Vagina (tissue), 2 donors: ENCODE results near the gene DMTF1.

Experiments used
- CTCF ChIP-seq, 3 experiments: fragments of 450-650 bp in 2 of 3; fragments of 200-600 bp in 1 of 3; sonication (generic) in 1 of 3; IDR thresholded peaks; one replicate each; pipeline ENCODE4 v1.5.1; 2017 to 2019; ENCODE audit warnings: antibody characterized with exemption in 3 of 3, mild to moderate bottlenecking in 2 of 3, moderate library complexity in 2 of 3
- POLR2A ChIP-seq, 2 donors: fragments of 450-650 bp; IDR thresholded peaks; one replicate each; pipeline ENCODE4 v1.6.1; 2017; ENCODE audit warnings: antibody characterized with exemption in 2 of 2, mild to moderate bottlenecking in 2 of 2, moderate library complexity in 2 of 2
- POLR2AphosphoS5 ChIP-seq, 2 donors: sonication (generic); formaldehyde crosslinking; IDR thresholded peaks; one replicate each; pipeline ENCODE4 v1.9.0; 2017; ENCODE audit warnings: antibody characterized with exemption in 2 of 2, mild to moderate bottlenecking in 2 of 2, low read depth in 1 of 2; ENCODE audit not compliant: insufficient read depth in 1 of 2

GRCh38 chr7:87218796-87219544, 66.7 kb downstream of the DMTF1 start:
- no peak for TF ChIP-seq POLR2A (IDR thresholded peaks at IDR 0.05)
- no peak for TF ChIP-seq CTCF (IDR thresholded peaks at IDR 0.05)
- TF ChIP-seq POLR2AphosphoS5 (IDR thresholded peaks at IDR 0.05; ENCODE audit: insufficient read depth in 1 of 2, low read depth in 1 of 2) = no peak
